ENCODE results near the gene ATP7A.
A peak's percentile ranks its signal among the peaks of the same experiment; 100 is the strongest.
"Not testable (repeated sequence)": the region's sequence is repeated elsewhere in the genome, so short reads cannot be mapped to it uniquely, and the experiment has no call there.

ATP7A gene

DNA sequence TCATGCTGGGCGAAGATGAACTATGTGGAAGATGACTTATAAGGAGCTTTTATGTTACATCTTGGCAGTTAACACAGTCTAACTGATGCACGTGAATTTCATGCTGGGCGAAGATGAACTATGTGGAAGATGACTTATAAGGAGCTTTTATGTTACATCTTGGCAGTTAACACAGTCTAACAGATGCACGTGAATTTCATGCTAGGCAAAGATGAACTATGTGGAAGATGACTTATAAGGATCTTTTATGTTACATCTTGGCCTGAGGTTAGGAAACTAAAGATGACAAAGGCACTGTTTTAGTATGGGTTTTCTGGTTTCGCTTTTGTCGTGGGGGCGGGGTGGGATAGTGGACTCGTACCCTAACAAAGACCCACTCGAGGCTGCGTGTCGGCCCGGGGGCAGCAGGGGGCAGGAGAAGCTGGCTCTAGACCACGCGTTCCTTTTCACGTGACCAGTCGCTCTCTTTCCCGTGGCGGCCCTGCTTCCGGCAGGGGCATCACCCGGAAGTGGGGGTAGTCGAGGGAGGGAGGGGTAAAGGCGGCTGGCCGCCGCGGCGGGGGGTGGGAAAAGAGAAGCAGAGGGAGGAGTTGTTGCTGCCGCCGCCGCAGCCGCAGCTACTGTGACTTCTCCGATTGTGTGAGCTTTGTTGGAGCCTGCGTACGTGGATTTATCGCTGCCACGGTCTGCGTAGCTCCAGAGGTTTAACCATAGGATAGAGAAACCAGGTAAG lies at the start of gene ATP7A:
Gene ATP7A, plus strand, starts transcription at position 586 of the 733 bp plus-strand sequence. CDS start 60,949 bp downstream, outside the sequence.
- DNase-seq (ENCODE audit: low spot score): peak; percentile 91

DNA sequence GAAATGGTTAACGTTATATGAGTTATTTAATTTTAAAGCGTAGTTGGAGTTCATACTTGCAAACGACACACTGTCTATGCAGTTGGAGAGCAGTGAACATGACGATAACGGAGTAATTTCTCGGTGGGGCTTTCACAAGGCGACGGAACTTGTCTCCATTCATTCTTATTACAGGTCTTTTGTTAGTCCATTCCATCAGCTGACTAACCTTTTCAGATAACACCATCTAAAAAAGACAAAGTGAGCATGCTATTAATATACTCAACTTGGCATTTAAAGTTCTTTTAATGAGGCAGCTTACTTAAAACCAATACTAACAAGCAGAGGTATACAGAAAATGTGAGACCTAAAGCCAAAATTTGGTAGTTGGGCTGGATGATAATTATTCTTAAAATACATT lies 35.1 kb upstream of the ATP7A start:
- no peak for DNase-seq (ENCODE audit: low spot score)

- DNase-seq (ENCODE audit: low spot score): not testable (repeated sequence)
Observed at GRCh38 chrX:77881418-77881817, 29.1 kb upstream of the ATP7A start.

DNA sequence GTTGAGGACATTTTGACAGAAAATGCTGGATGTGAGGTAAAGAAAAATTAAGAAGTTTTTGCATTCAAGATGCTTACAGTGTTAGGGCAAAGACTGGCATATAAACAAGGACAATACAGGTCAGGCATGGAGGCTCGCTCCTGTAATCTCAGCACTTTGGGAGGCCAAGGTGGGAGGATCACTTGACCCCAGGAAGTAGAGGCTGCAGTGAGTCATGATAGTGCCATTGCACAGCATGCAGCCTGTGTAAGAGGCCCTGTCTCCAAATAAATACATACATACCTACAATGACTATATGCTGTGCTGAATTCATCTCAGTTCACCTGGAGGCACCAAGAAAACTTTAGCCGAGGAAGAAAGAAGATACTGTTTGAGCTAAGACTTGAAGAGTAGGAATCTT lies 17.6 kb upstream of the ATP7A start:
- DNase-seq (ENCODE audit: low spot score): no peak

DNA sequence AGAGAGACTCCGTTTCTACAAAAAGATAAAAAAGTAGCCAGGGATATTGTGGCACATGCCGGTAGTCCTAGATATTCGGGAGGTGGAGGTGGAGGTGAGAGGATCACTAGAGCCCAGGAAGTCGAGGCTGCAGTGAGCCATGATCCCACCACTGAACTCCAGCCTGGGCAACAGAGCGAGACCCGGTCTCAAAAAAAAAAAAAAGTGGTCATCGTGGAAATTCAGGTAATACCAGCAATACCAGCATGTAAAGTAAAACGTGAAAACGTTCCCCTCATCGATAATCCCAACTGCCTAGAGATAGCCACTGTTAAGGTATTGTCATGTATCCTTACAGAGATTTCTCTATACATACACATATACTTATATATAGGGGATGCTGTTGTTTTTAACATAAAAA lies 16.8 kb upstream of the ATP7A start:
- no peak for DNase-seq (ENCODE audit: low spot score)

DNA sequence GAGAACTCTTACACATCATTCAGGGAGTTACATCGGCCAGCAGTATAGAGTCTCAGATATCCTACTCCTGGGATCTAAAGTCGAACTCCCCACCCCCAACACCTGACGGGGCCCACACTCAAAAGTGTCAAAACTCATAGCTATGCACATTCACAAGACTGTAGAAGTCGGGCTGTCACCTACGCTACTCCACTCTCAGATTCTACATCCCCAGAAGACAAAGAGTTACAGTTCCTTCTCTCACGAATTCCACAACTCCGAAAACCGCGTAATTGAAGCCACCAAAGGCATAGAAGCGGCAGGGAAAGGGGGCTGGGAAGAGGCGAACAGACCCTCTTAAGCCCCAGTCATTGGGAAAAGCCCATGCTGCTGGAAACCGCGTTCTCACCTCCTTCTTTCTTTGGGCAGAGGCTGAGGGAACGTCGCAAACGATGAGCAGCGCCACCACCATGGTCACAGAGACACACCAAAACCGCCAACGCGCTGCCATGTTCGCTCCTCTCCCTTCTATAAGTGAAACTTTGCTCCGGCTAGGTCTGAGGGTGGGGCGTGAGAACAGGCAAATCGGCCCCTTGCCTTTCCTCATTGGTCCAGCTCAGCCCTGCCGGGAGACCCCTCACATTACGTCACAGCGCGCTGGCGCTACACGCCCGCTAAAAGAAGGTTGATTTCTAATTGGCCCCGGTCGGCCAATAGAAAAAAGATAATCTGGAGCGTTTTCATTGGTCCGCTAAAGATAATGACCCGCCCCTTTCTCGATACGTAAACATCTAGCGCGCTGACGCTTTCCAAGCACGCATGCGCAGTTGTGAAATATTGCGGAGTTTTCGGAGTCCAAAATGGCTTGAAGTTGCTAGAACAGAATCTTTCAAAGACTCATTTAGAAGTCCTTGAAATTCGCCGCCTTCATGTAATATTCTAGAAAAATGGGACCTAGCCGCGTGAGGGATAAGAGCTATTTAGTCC lies 15.3 kb upstream of the ATP7A start, which contains the start of gene MAGT1:
Gene MAGT1, minus strand, starts transcription at position 515 of the 966 bp plus-strand sequence. Its CDS starts 25 bp downstream, at position 490.
- DNase-seq (ENCODE audit: low spot score): peak; percentile 83

GRCh38 chrX:77899081-77899828 lies 11.2 kb upstream of the ATP7A start, which contains the start of gene COX7B:
COX7B (plus strand) TSS chrX:77899468; CDS start chrX:77899554, 86 bp downstream.
- peak; percentile 87 for DNase-seq (ENCODE audit: low spot score)

- DNase-seq (ENCODE audit: low spot score): no peak
Observed at GRCh38 chrX:77900688-77901087, 9.8 kb upstream of the ATP7A start.

- no peak for DNase-seq (ENCODE audit: low spot score)
Observed at GRCh38 chrX:77901506-77901905, 9.0 kb upstream of the ATP7A start.

DNA sequence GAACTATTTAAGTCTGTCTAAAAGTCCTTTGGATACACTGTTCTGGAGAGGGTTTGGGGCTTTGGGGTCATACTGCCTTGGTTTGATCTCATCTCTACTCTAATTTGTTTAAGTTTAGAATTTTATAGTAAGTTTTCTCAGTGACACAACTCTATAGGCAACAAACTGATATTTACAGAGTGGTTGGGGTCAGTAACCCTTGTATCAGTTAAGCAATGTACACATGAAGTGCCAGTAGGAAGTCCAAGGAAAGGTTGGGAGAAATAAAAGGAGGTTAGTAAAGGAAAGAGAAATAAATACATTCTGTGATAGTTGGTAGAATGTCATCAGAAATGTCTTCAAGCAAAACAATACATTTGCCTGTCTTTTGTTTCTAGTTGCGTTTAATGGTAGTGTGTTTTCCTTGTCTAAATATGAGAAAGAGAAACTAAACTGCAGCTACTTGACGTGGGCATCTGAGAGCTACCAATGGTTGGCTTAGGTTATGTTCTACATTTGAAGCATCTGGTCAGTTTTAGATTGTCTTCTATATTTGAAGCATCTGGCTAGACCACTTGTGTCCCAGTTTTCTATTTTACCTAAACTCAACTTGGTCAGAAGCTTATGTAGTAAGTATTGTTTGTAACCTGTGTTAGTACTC lies 6.9 kb downstream of the ATP7A start:
- DNase-seq (ENCODE audit: low spot score): no peak

GRCh38 chrX:77918568-77918967 lies 8.1 kb downstream of the ATP7A start:
- DNase-seq (ENCODE audit: low spot score): no peak

DNA sequence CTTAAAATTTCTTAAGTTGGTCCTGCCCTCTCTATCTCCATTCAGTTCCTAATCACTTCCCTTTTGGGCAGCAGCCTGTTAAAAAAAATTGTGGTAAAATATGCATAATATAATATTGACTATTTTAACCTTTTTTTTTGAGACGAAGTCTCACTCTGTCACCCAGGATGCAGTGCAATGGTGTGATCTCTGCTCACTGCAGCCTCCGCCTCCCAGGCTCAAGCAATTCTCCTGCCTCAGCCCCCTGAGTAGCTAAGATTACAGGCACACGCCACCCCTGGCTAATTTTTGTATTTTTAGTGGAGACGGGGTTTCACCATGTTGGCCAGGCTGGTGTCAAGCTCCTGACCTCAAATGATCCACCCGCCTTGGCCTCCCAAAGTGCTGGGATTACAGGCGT lies 8.9 kb downstream of the ATP7A start:
- DNase-seq (ENCODE audit: low spot score): not testable (repeated sequence)

DNA sequence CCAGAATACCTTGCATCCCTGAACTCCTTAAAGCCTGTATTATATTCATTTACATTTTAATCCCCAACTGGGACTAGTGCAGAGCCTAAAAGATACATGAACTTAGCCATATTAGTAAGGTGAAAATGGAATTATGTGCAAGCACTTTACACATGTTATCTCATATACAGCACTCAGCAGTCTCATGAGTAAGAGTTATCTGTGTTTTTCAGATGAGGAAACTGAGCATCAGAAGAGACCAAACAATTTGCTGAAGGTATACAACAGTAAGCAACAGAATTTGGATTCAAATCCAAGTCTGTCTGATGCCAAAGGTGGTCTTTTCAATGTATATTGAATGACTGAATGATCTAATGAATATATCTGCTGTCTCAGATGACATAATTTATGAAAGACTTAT lies 12.3 kb downstream of the ATP7A start:
- no peak for DNase-seq (ENCODE audit: low spot score)

DNA sequence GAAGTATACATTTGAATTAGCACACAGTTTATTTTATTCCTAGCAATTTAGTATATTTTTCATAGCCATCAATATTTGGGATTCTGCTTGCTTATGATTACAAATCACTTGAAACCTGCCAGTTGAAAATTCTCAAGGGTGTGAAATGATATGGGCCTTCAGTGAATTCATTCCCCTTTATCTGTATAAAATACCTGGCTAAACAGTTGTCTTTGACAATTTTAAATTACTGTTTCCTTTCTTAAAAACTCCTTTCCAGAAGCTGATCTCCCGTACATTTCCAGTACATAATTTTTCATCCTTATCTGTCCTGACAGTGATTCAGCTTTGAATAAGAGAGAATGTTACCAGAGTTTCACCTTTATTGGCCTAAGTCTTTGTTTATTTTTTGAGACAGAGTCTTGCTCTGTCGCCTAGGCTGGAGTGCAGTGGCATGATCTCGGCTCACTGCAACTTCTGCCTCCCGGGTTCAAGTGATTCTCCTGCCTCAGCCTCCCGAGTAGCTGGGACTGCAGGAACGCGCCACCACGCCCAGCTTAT lies 13.9 kb downstream of the ATP7A start:
- DNase-seq (ENCODE audit: low spot score): no peak

DNA sequence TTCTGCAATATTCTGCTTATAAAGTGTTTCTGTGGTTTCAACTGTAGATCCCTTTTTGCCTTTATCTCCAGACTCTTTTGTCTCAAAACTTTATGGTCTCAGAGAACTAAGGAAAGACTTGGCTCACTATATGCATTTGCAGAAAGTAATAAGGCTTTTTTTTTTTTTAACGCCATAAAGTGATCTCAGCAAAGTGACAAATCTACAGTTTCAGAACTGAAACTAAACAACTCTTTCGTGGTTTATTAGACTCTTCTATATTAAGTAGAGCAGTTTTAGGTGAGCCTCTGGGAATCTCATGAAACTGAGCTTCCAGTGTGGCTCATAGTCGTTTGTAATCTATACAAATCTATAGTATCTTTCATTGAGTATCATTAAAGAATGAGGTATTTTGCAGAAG lies 15.3 kb downstream of the ATP7A start:
- DNase-seq (ENCODE audit: low spot score): no peak

GRCh38 chrX:77930581-77930980 lies 20.1 kb downstream of the ATP7A start:
- no peak for DNase-seq (ENCODE audit: low spot score)

- no peak for DNase-seq (ENCODE audit: low spot score)
Observed at GRCh38 chrX:77935886-77936285, 25.4 kb downstream of the ATP7A start.

DNA sequence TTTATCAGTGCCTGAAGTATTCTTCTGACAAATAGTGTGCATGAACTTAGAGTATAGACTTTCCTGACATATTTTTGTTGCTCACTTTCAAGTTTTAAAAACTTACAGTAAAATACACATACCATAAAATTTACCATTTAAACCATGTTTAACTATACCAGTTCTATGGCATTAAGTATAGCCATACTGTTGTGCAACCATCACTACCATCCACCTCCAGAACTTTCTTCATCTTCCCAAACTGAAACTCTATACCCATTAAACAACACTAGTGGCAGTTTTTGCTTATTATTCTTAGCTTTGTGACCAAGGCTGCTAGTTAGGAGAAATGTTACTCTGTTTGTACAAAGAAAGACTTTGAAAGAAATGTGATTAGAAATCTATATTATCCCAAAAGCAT lies 25.8 kb downstream of the ATP7A start:
- DNase-seq (ENCODE audit: low spot score): no peak

DNA sequence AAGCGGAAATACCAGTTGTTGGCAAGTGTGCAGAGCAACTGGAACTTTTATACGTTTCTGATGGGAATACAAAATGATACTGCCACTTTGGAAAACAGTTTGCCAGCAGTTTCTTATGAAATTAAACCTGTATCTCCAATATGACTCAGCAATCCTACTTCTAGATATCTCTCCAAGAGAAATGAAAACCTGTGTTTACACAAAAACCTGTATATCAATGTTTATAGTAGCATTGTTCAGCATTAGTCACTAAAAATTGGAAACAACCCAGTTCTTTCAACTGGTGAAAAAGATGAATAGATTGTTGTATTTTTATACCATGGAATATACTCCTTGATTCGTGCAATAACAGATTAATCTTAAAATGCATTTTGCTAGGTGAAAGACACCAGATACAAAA lies 26.8 kb downstream of the ATP7A start:
- DNase-seq (ENCODE audit: low spot score): no peak

GRCh38 chrX:77938083-77938680 lies 27.7 kb downstream of the ATP7A start:
- no peak for DNase-seq (ENCODE audit: low spot score)

DNA sequence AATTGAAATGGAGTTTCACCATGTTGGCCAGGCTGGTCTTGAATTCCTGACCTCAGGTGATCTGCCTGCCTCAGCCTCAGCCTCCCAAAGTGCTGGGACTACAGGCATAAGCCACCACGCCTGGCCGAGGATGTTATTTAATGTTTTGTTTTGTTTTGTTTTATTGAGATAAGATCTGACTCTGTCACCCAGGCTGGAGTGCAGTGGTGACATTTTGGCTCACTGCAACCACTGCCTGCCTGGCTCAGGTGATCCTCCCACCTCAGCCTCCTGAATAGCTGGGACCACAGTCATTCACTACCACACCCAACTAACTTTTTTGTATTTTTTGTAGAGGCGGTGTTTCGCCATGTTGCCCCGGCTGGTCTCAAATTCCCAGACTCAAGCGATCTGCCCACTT lies 34.5 kb downstream of the ATP7A start:
- DNase-seq (ENCODE audit: low spot score): not testable (repeated sequence)

All from COLO829 (cell line).